Measurements from ENCODE around the gene TMEM132A.

DNA sequence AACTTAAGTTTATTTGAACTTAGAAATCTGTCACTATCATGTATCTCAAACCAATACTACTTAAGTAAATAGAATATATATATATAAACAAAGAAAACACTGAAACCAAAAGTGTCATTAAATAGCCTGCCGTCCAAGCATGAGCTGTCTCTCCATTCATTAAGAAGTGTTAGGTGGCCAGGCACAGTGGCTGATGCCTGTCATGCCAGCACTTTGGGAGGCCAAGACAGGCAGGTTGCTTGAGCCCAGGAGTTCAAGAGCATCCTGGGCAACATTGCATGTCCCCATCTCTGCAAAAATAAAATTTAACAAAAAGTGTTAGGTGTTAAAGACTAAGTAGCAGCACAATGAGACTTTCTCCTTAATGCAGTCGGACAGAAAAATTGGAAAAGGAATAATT, 61.2 kb downstream of the TMEM132A start:
- TF ChIP-seq, protein P1, sequence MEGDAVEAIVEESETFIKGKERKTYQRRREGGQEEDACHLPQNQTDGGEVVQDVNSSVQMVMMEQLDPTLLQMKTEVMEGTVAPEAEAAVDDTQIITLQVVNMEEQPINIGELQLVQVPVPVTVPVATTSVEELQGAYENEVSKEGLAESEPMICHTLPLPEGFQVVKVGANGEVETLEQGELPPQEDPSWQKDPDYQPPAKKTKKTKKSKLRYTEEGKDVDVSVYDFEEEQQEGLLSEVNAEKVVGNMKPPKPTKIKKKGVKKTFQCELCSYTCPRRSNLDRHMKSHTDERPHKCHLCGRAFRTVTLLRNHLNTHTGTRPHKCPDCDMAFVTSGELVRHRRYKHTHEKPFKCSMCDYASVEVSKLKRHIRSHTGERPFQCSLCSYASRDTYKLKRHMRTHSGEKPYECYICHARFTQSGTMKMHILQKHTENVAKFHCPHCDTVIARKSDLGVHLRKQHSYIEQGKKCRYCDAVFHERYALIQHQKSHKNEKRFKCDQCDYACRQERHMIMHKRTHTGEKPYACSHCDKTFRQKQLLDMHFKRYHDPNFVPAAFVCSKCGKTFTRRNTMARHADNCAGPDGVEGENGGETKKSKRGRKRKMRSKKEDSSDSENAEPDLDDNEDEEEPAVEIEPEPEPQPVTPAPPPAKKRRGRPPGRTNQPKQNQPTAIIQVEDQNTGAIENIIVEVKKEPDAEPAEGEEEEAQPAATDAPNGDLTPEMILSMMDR (IDR thresholded peaks at IDR 0.05) = no peak
- no peak for TF ChIP-seq POLR2A (IDR thresholded peaks at IDR 0.05)
